CD14-positive monocyte (primary cell): ENCODE measurements around the gene LMX1B. TPM values are rescaled to one million over a fixed set of nuclear protein-coding genes. Genes with fewer than 3 reads are reported as not detected.

Experiments
- DNase-seq, 3 donors: peaks; one replicate each; pipeline ENCODE4 v3.0.0-alpha.2; 2011 to 2022
- H2AFZ ChIP-seq: 2 replicates; pipeline ENCODE4 v1.6.0; 2012; ENCODE audit warnings: mild to moderate bottlenecking, low read depth, low read length, inconsistent platforms; ENCODE audit not compliant: insufficient read depth, poor library complexity, severe bottlenecking
- H3K27ac ChIP-seq, 2 donors: 1 replicate in 1 of 2; 2 replicates in 1 of 2; pipeline ENCODE4 v1.5.1; 2012 to 2013; ENCODE audit warnings: low read length in 2 of 2, control low read depth in 1 of 2, inconsistent platforms in 1 of 2, low read depth in 1 of 2, mild to moderate bottlenecking in 1 of 2
- H3K27me3 ChIP-seq, 2 donors: one replicate each; pipeline versions ENCODE4 v1.6.0 to v1.6.1; 2011 to 2013; ENCODE audit warnings: low read length in 2 of 2; ENCODE audit not compliant: control insufficient read depth in 2 of 2, insufficient read depth in 2 of 2
- H3K36me3 ChIP-seq, 2 donors: replicated peaks in 1 of 2; 1 replicate in 1 of 2; 2 replicates in 1 of 2; pipeline versions ENCODE4 v1.5.1 to v1.6.1; 2012 to 2013; ENCODE audit warnings: low read length in 2 of 2, control low read depth in 1 of 2, inconsistent platforms in 1 of 2, mild to moderate bottlenecking in 1 of 2; ENCODE audit not compliant: insufficient read depth in 2 of 2, control insufficient read depth in 1 of 2
- H3K4me1 ChIP-seq, 2 donors: 1 replicate in 1 of 2; 2 replicates in 1 of 2; pipeline versions ENCODE4 v1.5.1 to v1.6.1; 2012 to 2013; ENCODE audit warnings: low read length in 2 of 2, control low read depth in 1 of 2, inconsistent platforms in 1 of 2, mild to moderate bottlenecking in 1 of 2, moderate library complexity in 1 of 2; ENCODE audit not compliant: insufficient read depth in 2 of 2, control insufficient read depth in 1 of 2
- H3K4me2 ChIP-seq: replicated peaks from 2 replicates; pipeline ENCODE3; 2012; ENCODE audit warnings: low read length, moderate library complexity, mild to moderate bottlenecking; ENCODE audit not compliant: poor library complexity, severe bottlenecking; ENCODE audit errors: extremely low read depth
- H3K4me3 ChIP-seq, 3 experiments: fragments of 200-600 bp in 1 of 3; sonication (generic) in 1 of 3; replicated peaks in 1 of 3; 1 replicate in 2 of 3; 2 replicates in 1 of 3; pipeline ENCODE4 v1.5.1; 2011 to 2013; ENCODE audit warnings: low read length in 3 of 3, mild to moderate bottlenecking in 3 of 3, control low read depth in 2 of 3, low read depth in 2 of 3, inconsistent platforms in 1 of 3, moderate library complexity in 1 of 3
- H3K79me2 ChIP-seq: 2 replicates; pipeline ENCODE4 v1.6.0; 2012; ENCODE audit warnings: mild to moderate bottlenecking, control low read depth, inconsistent platforms, low read length, moderate library complexity; ENCODE audit not compliant: insufficient read depth
- H3K9ac ChIP-seq: 2 replicates; pipeline ENCODE4 v1.6.0; 2017; ENCODE audit warnings: low read length, mild to moderate bottlenecking; ENCODE audit not compliant: insufficient read depth, poor library complexity, severe bottlenecking
- H3K9me3 ChIP-seq, 2 donors: replicated peaks in 1 of 2; 1 replicate in 1 of 2; 2 replicates in 1 of 2; pipeline versions ENCODE4 v1.5.1 to v1.6.1; 2012 to 2013; ENCODE audit warnings: low read length in 2 of 2, control low read depth in 1 of 2; ENCODE audit not compliant: control insufficient read depth in 1 of 2, insufficient read depth in 1 of 2
- H4K20me1 ChIP-seq: 2 replicates; pipeline ENCODE4 v1.6.0; 2012; ENCODE audit warnings: mild to moderate bottlenecking, low read length, control low read depth, moderate library complexity; ENCODE audit not compliant: insufficient read depth
- H3K27ac Mint-ChIP-seq, 7 donors: one replicate each; pipeline ENCODE4 v1.8.0; 2020; ENCODE audit warnings: mild to moderate bottlenecking in 7 of 7, mixed read lengths in 7 of 7, moderate library complexity in 6 of 7, inconsistent platforms in 2 of 7
- H3K27me3 Mint-ChIP-seq, 3 donors: one replicate each; pipeline ENCODE4 v1.8.0; 2021 to 2022; ENCODE audit warnings: low read depth in 3 of 3, mild to moderate bottlenecking in 3 of 3, mixed read lengths in 3 of 3, moderate library complexity in 3 of 3, inconsistent platforms in 1 of 3
- H3K36me3 Mint-ChIP-seq, 2 donors: one replicate each; pipeline ENCODE4 v1.8.0; 2020; ENCODE audit warnings: mixed read lengths in 2 of 2, inconsistent platforms in 1 of 2, mild to moderate bottlenecking in 1 of 2
- H3K4me1 Mint-ChIP-seq: one replicate; pipeline ENCODE4 v1.8.0; 2020; ENCODE audit warnings: mild to moderate bottlenecking, mixed read lengths
- H3K4me3 Mint-ChIP-seq, 2 donors: one replicate each; pipeline ENCODE4 v1.8.0; 2020; ENCODE audit warnings: mild to moderate bottlenecking in 2 of 2, mixed read lengths in 2 of 2, moderate library complexity in 1 of 2
- H3K9me3 Mint-ChIP-seq, 7 donors: one replicate each; pipeline ENCODE4 v1.8.0; 2020 to 2022; ENCODE audit warnings: mixed read lengths in 7 of 7, mild to moderate bottlenecking in 6 of 7, moderate library complexity in 6 of 7, inconsistent platforms in 2 of 7
- WGBS: methylation state at CpG from one replicate; pipeline ENCODE4 v1.1.5; 2013; ENCODE audit warnings: missing lambda C conversion rate; ENCODE audit not compliant: insufficient coverage; 5-methylcytosine and 5-hydroxymethylcytosine counted together
- intact Hi-C, 2 donors: fragments of 100-400 bp; cut with micrococcal nuclease; formaldehyde crosslinking; loops; one replicate each; pipeline versions ENCODE4 v1.15.0 to v1.15.1; 2023
- polyA plus RNA-seq, 3 donors: library from polyadenylated mRNA; depleted of rRNA in 1 of 3; unstranded in 2 of 3; stranded (reverse) in 1 of 3; fragments of 300-500 nt in 2 of 3; fragments of >200 nt in 1 of 3; fragmentation: Illumina TruSeq in 2 of 3; gene quantifications; 1 replicate in 2 of 3; 2 replicates in 1 of 3; pipeline ENCODE4 v1.2.3, GENCODE V29; 2012 to 2021
- TF ChIP-seq, protein P1 (sequence below): fragments of 200-600 bp; IDR thresholded peaks from one replicate; pipeline ENCODE4 v1.8.0; 2022; ENCODE audit warnings: antibody characterized with exemption, mild to moderate bottlenecking

LMX1B gene
- polyA plus RNA-seq, 3 donors, result not detected

DNA sequence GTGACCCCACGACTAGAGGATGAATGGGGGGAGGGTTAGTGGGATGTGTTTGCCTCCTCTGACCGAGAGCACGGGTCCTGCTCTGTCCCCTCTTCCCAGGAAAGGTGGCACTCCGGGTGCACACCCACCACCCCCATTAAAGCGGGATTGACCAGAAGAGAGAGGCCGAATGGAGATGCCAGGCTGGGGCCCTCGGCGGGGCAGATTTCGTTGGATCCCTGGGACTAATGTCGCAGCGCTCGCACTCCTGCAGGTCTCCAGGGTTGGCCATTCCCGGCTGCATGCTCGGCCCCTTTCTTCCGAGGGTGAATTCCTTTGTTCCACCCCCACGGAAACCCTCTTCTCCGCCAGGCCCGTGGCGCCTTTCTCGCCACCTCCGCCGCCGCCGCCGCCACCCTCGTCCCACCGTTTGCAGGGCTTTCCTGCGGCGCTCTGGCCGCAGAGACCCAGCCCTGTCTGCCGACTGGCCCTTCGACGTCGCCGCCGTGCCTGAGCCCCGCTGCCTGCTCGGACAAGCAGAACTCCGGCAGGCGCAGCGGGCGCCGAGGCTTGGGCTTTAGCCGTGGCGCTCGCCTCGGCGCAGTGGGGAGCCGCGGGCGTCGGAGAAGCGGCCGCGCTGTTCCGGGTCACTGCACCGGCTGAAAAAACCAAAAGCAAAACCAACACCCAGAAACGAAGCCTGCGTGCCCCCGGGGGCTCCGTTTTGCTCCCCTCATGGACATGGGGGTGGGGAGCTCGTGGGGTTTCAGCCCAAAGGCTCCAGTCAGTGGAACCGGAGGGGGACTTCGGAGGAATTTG, 11.8 kb downstream of the LMX1B start:
- Mint-ChIP-seq H3K27ac (no peak overlapping the region), H3K36me3 (peaks cover 0 to 2% of the 10 kb centered on the region in 2 donors), H3K4me3 (peak overlapping the region; percentile 78 to 90), H3K9me3 (peaks cover 5 to 30% (median 19%) of the 10 kb centered on the region in 7 donors), H3K4me1 (peaks cover 11% of the 10 kb centered on the region), H3K27me3 (peaks cover 97 to 100% (median 98%) of the 10 kb centered on the region in 3 donors)
- peak overlapping the region; percentile 51 for H3K4me2 ChIP-seq
- WGBS, result 4% methylated on average over 43 of the region's 64 CpGs
- H4K20me1 ChIP-seq, result no peaks in the 10 kb centered on the region
- intact Hi-C loops, result no loop called here
- DNase-seq, result no peak
- H3K79me2 ChIP-seq, result no peaks in the 10 kb centered on the region
- H3K27me3 ChIP-seq, result peaks cover 90 to 99% of the 10 kb centered on the region in 2 donors
- no peak overlapping the region for H3K27ac ChIP-seq
- TF ChIP-seq, protein P1, sequence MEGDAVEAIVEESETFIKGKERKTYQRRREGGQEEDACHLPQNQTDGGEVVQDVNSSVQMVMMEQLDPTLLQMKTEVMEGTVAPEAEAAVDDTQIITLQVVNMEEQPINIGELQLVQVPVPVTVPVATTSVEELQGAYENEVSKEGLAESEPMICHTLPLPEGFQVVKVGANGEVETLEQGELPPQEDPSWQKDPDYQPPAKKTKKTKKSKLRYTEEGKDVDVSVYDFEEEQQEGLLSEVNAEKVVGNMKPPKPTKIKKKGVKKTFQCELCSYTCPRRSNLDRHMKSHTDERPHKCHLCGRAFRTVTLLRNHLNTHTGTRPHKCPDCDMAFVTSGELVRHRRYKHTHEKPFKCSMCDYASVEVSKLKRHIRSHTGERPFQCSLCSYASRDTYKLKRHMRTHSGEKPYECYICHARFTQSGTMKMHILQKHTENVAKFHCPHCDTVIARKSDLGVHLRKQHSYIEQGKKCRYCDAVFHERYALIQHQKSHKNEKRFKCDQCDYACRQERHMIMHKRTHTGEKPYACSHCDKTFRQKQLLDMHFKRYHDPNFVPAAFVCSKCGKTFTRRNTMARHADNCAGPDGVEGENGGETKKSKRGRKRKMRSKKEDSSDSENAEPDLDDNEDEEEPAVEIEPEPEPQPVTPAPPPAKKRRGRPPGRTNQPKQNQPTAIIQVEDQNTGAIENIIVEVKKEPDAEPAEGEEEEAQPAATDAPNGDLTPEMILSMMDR, result no peak
- no peaks in the 10 kb centered on the region for H3K36me3 ChIP-seq
- H3K4me1 ChIP-seq, result peaks cover 4 to 14% of the 10 kb centered on the region in 2 donors
- peak overlapping the region; percentile 4 to 62 (median 4) for H3K4me3 ChIP-seq
- no peak overlapping the region for H2AFZ ChIP-seq
- no peak overlapping the region for H3K9ac ChIP-seq
- H3K9me3 ChIP-seq, result peaks cover 13 to 58% of the 10 kb centered on the region in 2 donors

GRCh38 chr9:126626127-126626925, 12.6 kb downstream of the LMX1B start:
- Histone ChIP-seq H2AFZ (no peak overlapping the region), H3K9me3 (peaks cover 13 to 51% of the 10 kb centered on the region in 2 donors), H3K27me3 (peaks cover 83 to 99% of the 10 kb centered on the region in 2 donors), H3K27ac (no peak overlapping the region), H3K4me3 (peak overlapping the region; percentile 4 to 62 (median 4)), H3K36me3 (no peaks in the 10 kb centered on the region), H3K4me2 (peak overlapping the region; percentile 51), H4K20me1 (no peaks in the 10 kb centered on the region), H3K79me2 (no peaks in the 10 kb centered on the region), H3K9ac (no peak overlapping the region), H3K4me1 (peaks cover 4 to 14% of the 10 kb centered on the region in 2 donors)
- intact Hi-C loops, result no loop called here
- peaks cover 5 to 24% (median 19%) of the 10 kb centered on the region in 7 donors for H3K9me3 Mint-ChIP-seq
- H3K27me3 Mint-ChIP-seq, result peaks cover 95 to 100% (median 97%) of the 10 kb centered on the region in 3 donors
- DNase-seq, result no peak
- H3K4me3 Mint-ChIP-seq, result peak overlapping the region; percentile 78 to 90
- H3K36me3 Mint-ChIP-seq, result peaks cover 0 to 2% of the 10 kb centered on the region in 2 donors
- TF ChIP-seq, protein P1, result no peak
- H3K4me1 Mint-ChIP-seq, result peaks cover 11% of the 10 kb centered on the region
- 4% methylated on average over 43 of the region's 56 CpGs for WGBS
- no peak overlapping the region for H3K27ac Mint-ChIP-seq
